Measurements from ENCODE around the gene TSFM.

TSFM gene

GRCh38 chr12:57783466-57783801 lies 847 bp downstream of the TSFM start:
- DNase-seq = no peak

GRCh38 chr12:57783861-57784260 lies 1.3 kb downstream of the TSFM start:
- no peak for DNase-seq

- no peak for DNase-seq
These were observed 11.3 kb downstream of the TSFM start for GRCh38 chr12:57793920-57794319.

GRCh38 chr12:57795354-57795753 lies 12.8 kb downstream of the TSFM start:
- DNase-seq = no peak

DNA sequence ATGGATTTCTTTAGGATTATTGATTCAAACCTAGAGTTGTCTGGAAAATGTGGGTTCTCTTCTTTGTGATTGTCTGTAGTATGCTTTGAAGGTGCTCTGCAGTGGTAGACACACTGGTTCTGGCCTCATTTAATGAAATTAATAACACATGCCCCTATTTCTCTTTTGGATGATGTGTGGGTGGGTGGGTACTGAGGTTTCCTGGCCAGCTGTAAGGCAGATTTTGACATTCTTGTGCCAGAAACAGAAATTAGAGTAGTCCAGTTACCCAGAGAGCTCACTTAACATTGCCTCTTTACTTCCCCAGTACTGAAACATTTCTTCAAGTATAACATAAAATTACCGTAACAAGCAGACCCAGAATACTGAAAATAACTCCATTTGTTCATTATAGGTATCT lies 14.4 kb downstream of the TSFM start:
- no peak for DNase-seq

GRCh38 chr12:57797933-57798332 lies 15.3 kb downstream of the TSFM start:
- no peak for DNase-seq

DNA sequence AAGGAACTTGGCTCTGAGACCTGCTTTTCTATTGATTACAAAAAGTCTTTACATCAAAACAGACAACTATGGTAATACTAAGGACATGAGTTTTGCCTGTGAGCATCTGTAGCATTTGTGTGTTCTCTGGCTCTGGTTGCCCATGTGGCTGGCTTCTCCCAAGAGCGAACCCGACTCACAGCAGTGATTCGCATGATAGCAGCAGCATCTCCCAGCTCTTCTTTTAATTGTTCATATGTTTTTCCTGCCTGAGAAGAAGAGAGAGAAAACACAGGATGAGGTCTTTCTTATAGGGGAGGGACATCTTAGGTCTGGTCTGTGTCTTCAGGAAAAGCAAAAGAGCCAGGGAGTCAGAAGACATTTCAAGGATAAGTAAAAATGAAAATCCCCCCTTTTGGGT lies 18.4 kb downstream of the TSFM start:
- DNase-seq = no peak

DNA sequence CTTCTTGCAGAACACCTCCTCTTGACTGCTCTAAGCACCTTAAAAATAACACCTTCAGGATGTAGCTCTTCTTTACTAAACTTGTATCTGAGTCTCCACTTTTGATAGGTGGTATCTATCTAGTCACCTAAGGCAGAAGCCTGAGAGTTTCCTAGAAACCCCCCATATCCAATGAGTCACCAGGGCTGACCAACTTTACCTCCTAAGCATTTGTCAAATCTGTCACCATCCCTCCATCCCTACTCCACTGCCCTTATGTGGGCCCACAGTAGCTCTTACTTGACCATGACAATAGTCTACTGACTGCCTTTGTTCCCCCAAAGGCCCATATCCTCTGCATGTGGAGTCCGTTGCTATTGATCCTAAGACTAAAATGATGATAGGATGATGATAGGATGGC lies 20.0 kb downstream of the TSFM start:
- DNase-seq = no peak

DNA sequence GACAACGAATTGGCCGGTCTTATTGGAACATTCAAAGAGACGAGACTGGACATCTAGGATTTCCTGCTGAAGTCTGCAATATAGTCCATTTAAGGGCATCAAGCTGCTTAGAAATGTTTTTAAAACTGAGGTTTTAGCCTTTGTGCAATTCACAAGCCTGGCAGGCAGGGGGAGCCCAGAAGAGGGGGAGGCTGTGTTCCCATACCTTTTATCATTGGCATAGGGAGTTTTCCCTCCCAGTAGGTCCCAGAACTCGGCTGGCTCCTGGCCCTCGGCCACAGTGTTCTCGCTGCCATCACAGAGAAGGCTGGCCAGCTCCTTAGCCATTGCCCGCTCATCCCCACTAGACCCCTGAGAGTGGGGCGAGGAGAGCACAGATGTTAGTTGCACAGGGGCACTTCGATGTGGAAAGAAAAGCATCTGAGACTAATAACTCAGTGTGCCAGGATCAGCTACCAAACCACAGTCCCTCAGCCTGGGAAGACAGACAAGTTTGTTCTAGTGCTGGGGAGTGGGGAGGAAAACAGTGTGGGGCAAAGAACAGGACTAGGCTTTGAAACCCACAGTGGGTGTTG lies 20.8 kb downstream of the TSFM start:
- no peak for DNase-seq

GRCh38 chr12:57806677-57807076 lies 24.1 kb downstream of the TSFM start:
- no peak for DNase-seq

- no peak for DNase-seq
These were observed 24.7 kb downstream of the TSFM start for GRCh38 chr12:57807285-57807684.

GRCh38 chr12:57808351-57808750 lies 25.8 kb downstream of the TSFM start:
- DNase-seq = no peak

- DNase-seq = no peak
These were observed 26.8 kb downstream of the TSFM start for GRCh38 chr12:57809425-57809824.

DNA sequence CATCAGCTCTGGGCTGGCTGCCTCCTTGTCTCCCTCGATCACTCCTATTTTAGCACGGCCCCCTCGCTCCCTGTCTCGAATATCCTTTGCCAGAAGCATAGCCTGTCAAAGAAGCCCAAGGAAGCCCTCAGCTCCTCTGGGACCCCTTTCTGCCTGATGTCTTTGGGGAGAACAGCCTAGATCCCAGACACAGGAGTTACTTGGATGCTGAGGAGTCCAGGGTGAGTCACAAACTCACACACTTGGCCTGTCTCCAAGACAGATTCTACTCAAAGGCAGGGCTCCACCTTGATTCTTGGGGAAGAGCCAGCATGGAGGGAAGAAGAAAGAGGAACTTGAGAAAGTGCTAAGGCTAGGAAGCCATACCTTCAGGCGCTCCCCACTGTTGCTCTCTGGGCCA lies 27.9 kb downstream of the TSFM start:
- DNase-seq = no peak

DNA sequence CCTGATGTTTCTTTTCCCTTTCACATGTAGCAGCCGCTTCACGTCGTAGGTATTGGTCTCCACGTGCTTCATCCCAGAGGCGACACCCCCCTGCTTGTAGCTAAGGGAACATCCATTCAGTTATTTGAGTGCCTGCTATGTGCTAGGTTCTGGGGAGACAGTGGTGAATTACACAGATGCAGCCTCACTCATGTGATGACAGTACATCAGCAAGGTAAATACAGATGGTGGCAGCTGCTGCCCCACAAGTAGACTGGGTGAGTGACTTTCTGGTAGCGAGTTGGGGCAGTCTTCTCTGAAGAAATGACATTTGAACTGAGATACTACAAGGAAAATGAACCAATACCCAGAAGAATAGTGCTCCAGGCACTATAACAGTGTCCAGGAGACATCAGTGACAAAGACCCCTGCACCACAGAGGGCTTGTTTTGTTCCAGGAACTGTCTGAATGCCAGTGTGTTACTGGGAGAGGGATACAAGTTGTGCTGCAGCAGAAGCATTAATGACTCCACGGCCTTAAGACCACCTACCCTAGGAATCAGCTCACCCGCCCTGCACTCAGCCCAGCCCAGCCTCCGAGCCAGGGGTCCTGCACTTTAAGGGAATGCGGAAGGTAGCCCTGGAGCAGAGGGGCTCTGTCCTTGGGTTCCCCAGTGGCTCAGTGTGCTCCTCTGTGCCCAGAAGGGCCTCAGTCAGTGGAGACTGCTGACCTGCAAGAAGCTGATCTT lies 28.6 kb downstream of the TSFM start:
- DNase-seq = no peak

- DNase-seq = no peak
These were observed 30.8 kb downstream of the TSFM start for GRCh38 chr12:57813111-57813970.

- DNase-seq = no peak
These were observed 31.6 kb downstream of the TSFM start for GRCh38 chr12:57813971-57814772.

DNA sequence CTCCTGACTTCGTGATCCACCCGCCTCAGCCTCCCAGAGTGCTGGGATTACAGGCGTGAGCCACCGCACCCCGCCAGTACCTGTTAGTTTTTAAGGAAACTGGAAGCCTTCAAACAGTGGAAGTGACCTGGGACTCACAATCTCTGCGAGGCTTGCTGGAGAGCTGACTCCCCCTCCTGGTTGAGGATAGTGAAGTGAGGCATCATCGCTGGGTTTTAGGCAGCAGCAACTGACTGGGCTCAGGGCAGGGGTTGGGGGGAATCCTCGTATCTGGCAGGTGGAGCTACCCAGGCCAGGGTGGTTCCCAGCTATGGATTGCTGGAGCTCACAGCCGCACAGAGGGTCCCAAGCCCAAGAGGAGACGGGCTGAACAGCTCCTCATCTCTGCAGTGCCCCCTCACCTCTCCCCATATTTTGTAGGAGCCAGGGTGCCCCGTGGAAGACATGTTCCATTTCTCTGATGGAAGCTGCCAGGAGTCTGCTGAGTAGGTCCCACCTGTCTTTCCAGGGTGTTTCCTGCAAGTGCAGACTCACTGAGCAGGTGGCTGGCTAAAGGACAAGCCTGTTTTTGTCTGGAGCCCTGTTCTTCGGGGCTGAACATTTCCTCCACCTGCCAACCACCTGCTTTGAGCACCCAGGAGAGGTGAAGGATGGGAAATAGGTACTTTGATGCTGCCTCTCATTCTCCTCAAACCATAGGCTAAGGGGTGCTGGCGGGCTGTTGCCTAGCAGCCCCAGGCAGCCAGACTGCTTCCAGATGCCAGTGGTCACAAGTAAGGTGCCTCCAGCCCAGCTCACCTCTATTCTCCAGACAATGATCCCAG lies 32.8 kb downstream of the TSFM start:
- no peak for DNase-seq

GRCh38 chr12:57816001-57816854 lies 33.6 kb downstream of the TSFM start:
- DNase-seq = no peak

GRCh38 chr12:57816855-57817151 lies 34.2 kb downstream of the TSFM start:
- DNase-seq = no peak

DNA sequence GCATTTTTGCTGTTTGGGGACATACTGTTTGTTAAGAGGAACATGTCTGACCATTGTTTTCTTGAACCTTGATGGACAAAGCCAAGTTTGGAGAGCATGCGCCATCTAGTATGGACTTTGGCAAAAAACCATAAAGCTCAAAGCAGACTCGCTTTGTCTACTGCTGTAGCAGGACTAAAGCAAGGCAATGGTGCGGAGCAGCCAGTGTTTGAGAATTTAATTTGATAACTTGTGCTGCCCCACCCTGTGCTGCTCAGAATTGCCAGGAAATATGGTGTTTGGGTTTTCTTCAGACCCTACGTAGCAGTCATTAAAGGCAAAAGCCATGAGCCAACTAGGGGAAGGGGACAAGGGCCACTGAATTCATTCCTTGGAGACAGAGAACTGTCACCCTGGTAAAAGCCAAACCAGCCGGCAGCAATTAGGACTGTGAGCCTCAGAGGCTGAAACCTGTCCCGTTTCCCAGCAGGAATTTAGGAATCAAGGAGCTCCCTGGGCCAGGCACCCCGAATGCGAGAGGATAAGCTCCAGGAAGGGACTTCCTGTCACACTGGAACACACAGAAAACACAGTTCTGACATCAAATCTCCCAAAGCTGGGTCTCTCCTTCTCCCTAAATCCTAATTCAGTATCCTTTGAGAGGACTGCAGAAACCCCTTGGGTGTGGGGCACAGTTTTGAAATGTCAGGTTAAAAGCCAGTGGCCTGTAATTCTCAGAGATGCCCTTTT lies 34.8 kb downstream of the TSFM start:
- no peak for DNase-seq
